Central memory CD4-positive, alpha-beta T cell (primary cell): ENCODE results near the gene TMEM143.

Experiments
- DNase-seq: peaks from one replicate; pipeline ENCODE4 v3.0.0; 2022

TMEM143 gene

DNA sequence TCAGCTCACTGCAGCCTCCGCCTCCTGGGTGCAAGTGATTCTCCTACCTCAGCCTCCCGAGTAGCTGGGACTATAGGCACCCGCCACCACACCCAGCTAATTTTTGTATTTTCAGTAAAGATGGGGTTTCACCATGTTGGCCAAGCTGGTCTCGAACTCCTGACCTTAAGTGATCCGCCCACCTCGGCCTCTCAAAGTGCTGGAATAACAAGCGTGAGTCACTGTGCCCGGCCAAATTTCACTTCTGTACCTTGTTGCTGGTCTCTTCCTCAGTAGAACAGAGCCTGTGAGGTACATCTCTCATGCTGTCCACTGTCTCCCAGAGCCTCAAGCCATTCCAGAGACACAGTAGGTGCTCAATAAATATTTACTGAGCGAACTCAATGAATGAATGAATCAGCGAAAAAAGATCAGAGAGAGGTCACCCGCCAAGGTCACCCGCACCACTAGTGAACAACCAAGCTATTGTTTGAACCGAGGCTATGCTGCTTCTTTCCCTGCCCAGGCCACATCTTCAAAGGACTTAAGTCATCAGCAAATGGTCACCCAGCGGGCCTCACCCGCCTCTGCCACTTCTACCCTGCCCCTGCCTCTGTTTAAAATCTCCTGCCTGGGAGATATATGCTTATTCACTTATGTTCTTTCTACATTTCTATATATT lies 9.3 kb downstream of the TMEM143 start:
- DNase-seq, result no peak

DNA sequence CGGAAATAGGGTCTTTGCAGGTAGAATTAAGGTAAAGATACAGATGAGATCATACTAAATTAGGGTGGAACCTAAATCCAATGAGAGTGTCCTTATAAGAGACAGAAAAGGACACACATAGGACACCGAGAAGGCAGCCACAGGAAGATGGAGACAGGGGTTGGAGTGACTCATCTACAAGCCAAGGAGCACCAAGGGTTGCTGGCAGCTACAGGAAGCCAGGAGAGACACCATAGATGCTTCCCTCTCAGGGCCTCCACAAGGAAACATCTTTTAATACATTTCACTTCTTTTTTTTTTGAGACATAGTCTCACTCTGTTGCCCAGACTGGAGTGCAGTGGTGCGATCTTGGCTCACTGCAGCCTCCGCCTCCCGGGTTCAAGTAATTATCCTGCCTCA lies 10.1 kb downstream of the TMEM143 start:
- no peak for DNase-seq

DNA sequence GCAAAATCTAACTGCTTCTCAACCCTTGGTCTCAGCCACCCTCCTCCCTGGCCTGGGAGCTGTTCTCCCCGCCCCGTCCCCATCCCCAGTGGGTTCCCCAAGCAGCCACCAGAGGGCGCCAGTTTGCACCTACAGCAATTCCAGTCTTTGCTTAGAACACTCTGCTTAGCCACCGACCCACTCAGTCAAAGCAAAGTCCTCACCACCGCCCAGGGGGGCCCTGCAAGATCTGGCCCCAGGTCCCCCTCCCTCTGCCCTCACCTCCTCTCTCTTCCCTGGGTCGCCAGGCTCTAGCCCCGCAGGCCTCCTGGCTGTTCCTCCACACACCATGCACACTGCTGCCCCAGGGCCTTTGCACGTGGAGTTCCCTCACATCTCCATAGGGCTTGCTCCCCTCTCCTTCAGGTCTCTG lies 12.4 kb downstream of the TMEM143 start:
- peak; percentile 59 for DNase-seq

DNA sequence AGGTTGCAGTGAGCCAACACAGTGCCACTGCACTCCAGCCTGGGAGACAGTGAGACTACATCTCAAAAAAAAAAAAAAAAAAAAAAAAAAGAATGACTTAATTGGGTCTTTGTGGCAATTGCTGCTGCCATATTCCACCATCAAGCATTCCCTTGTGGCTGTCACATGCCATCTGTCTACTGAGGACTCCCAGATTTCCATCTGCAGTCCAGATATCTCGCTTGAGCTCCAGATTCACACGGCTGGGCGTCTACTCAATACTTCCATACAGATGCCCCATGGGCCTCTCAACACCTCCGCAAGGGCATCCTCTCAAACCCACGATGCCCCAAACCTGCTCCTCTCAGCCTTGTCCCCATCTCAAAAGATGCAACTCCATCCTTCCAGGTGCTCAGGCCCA lies 12.9 kb downstream of the TMEM143 start:
- no peak for DNase-seq

DNA sequence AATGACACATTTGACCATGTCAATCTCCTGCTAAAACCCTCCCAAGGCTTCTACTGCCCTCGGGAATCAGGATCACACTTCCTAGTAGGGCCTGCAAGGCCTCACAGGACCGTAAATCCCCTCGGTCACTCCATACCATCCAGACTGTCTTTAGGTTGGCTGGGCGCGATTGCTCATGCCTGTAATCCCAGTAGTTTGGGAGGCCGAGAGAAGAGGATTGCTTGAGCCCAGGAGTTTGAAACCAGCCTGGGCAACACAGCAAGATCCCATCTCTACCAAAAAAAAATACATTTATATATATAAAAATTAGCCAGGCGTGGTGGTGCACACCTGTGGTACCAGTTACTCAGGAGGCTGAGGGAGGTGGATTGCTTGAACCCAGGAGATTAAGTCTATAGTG lies 15.0 kb downstream of the TMEM143 start:
- DNase-seq, result no peak

DNA sequence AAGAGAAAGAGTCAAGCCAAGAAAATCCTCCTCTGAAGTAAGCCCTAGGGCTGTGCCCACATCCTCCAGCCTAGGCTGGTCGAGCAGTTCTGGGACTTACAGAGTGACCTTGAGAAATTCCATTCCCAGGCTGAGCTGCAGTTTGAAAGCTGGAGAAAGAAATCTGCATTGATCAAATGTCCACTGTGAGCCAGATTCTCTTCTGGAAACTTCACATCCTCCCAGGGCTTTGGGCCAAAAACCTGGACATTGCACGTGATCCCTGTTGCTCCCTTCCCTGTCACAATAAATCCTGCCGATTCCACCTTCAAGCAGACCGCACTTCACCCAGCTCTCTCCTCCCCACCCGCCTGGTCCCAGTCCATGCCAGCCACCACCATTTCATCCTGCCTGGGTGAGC lies 15.7 kb downstream of the TMEM143 start:
- DNase-seq, result no peak

DNA sequence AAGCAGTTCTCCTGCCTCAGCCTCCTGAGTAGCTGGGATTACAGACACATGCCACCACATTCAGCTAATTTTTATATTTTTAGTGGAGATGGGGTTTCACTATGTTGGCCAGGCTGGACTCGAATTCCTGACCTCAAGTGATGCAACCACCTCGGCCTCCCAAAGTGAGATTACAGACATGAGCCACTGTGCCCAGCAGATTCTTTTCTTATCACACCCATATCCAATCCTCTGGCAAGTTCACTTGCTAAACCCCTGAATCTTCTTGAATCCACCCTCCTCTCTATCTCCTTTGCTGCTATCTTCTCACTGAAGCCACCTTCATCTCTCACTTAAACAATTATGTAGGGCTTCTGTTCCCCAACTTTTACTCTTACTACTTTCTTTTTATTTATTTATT lies 17.5 kb downstream of the TMEM143 start:
- DNase-seq, result no peak

DNA sequence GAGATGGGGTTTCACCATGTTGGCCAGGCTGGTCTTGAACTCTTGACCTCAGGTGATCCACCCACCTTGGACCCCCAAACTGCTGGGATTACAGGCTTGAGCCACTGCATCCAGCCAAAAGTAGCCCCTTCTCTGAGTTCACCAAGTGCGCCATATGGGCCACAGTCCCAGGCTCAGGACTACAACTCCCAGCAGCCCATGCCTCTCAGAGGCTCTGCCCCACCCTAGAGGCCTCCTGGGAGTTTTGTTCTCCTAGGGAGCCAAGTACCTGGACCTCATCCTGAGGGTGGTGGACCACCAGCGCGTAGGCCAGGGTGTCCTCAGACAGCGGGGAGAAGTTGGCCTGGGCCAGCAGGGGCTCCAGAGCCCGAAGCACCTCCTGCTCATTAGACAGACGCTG lies 18.8 kb downstream of the TMEM143 start:
- DNase-seq, result no peak

DNA sequence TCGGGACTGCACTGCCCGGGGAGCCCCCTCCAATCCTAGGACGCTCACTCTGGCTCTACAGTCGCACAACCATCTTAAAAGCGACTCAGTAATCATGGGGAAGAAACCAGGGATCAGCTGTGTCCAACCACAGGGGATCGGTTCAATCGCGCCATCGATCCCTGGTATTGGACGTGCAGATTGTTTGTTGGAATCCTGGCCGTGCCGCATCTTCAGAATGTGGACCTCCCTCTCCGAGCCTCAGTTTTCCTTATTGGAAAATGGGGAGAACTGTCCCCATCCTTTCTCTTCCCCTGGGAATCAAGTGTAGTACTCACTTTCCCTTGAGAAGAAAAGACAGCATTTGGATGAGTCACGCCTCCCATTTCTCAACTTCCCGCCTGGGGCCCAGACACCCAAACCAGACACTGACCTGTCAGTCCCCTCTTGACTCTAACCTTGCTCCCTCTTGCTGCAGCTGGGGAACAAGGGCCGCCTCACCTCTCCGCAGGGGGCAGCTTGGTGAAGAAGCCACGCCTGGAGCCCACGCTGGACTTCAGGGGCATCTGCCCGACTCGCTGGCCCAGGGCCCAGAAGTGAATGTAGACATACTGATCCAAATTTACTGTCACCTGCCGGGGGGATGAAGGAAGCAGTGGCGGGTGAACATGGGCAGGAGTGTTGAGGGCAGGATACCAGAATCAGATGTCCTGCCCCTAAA lies 20.7 kb downstream of the TMEM143 start:
- no peak for DNase-seq

DNA sequence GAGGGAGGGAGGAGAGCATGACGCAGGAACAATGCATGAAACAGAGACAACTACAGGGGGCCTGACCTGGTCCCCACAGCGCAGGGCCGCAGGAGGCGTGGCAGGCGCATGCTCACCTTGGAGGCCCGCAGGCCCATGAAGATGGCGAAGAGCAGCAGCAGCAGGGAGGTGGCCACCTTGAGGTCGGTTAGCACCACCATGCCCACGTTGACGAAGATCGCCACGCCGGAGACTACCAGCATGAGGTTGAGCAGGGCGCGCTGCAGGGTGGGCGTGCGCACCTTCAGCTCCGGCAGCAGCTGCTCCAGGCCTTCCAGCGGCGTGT lies 21.4 kb downstream of the TMEM143 start:
- DNase-seq, result no peak

DNA sequence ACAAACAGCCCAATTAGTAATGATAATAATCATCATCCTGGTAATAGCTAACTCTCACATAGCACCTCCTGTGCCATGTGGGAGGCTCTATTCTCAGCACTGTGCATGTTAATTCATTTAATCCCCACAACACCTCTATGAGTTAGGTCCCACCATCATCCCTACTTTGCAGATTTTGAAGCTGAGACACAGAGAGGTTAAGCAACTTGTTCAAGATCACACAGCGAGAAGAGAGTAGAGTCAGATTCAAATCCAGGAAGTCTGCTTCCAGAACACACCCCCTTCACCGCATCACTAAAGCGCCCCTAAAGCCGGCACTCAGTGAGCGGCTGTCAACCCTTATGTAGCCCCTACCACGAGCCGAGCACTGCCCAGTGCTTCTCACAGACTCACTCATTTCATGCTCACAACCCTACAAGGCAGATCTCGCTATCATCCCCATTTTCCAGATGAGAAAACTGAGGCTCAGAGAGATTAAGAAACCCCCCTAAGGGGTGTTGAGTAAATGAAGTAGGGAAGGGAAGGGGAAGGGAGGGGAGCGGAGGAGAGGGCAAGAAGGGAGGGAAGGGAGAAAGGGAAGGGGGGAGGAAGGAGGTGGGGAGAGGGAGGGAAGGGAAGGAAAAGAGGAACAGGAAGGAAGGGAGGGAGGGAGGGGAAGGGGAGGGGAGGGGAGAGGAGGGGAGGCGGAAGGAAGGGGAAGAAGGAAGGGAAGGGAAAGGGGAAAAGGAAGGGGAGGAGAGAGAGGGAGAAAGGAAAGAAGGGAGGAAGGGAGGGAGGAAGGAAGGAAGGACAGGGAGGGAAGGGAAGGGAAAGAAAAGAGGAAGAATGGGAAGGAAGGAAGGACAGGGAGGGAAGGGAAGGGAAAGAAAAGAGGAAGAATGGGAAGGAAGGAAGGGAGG lies 22.0 kb downstream of the TMEM143 start:
- no peak for DNase-seq

DNA sequence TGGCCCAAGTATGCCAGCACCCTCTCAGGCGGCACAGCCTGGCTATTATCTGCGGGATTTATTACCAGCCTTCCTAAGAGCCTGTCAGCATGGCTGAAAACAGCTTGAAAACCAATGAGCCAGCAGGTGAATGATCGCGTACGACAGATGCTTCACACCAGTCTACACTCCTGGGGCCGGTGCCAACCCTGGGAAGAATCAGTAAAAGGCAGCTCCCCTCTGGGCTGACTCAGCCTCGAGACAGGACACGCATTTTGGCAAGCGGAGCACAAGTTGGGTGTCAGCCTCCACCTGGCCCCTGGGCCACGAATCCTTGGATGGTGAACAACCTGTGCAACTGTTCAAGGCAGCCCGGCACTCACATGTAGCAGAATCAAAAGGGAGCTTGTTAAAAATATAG lies 22.7 kb downstream of the TMEM143 start:
- no peak for DNase-seq

DNA sequence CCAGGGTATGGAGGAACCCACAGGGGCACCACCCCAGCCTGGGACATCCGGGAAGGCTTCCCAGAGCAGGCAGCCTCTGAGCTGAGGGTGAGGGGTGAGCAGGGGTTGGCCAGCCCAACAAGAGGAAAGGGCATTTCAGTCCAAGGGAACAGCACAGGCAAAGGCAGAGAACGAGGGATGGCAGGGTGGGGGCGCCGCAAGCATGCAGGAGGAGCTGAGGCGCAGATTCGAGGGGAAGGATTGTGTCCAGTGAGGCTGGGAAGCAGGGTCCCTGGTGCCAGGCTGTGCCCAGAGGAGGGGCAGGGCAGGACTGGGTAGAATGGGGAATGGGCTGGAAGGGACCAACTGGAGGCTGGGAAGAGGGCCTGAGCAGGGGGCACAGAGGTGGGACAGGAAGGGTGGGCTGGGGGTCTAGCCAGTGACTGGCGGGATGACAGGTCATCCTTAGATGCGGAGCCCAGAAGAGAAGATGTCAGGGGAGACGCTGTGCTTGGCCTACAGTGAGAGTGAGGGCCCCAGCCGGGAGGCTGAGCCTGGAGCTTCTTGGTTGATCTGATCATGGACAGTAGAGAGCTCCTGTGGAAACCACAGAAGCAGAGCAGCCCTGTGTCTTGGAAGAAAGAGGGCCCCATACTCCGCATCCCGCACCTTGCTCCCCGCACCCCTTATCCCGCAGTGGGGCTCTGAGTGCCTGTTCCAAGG lies 24.8 kb downstream of the TMEM143 start:
- DNase-seq, result no peak

DNA sequence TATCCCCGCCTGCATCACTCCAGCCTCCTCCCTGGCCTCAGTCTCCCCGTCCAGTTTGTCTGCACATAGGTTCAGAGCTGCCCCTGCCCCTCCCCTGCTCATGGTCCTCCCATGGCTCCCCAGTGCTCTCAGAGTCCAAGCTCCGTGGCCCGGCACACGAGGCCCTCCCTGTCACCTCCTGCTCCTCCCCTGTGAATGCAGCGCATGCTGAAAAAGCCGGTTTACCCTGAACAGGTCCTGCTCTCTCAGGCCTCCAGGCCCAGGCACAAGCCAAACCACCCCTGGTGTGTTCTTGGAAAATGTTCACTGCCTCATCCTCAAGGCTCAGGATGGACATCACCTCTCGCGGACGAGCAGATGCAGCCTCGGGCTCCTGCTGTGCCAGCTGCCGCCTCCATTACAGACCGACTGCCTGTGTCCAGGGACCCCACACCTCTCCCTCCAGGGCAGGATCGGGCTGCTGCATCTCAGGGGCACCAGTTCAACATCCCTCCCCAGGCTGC lies 25.4 kb downstream of the TMEM143 start:
- DNase-seq, result no peak

DNA sequence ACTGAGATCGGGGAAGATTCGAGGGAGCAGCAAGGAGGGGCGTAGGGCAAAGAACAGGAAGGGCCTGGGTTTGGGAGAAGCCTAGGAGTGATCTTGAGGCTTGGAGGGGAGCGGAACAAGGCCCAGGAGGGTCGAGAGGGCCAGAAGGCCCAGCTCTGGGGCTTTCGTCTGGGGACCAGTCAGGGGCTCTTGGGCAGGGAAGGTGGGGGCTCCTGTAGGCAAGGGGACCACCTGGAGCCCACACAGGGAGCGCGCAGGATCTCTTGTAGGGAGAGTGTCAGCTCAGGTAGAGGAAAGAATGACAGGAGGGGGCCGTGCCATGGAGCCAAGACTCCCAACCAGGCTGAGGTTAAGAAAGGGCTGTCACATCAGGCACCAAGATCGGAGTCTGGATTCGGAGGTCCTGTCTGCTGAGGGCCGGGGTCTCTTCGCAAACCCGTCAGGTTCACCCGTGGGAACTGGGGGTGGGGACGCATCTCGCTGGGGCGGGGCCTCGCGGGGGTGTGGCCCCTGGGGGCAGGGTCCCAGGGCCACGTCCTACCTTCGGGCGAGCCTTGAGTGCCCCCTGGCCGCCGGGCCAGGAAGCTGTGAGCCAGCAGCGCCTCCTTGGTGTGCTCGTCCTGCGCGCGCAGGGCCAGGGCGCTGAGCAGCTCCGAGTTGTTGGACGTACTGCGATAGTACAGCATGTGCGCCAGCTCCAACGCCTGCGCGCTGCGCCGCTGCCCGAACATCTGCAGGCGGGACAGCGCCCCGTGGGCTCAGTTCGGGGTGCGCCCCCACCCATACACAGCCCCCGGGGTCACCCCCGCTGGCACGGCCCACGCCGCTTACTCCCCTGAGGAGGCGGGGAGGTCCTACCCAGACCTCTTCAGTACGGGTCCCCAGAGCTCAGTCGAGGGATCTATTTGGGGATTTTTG lies 30.0 kb downstream of the TMEM143 start:
- DNase-seq, result peak; percentile 91

DNA sequence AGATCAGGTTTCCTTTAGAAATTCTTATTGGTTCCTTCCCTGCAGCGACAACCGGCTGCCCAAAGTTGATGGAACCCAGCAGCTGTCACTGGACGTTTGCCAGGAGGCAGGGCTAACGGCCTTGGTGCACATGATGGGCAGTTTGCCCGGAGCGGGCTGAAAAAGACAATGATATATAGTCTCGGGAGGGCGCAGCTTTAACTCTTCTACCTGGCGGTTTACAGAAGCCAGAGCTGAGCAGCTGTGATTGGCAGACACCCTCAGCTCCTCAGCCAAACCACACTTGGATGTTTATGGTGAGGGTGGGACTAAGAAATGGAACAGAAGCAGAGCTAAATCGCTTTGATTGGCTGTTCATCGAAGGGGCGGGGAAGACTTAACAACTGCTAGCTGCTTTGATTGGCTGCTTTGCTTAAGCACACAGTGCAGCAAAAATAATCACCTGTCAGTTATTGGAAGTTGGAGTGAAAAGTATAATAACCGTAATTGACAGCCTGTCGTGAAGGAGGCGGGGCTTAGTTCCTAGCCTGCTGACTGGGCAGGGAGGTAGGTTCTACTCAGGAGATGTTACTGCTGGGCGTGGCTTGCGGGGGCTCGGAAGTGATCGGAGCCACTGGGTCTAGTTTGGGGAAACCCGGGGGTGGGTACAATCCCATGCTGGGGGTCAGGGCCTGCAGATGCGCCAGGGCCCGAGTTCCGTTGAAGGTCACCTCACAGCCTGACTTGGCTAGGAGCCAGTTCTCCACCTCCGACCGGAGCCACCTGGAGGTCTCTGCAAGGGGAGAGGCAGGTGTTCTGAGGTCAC lies 30.9 kb downstream of the TMEM143 start:
- peak; percentile 99 for DNase-seq

DNA sequence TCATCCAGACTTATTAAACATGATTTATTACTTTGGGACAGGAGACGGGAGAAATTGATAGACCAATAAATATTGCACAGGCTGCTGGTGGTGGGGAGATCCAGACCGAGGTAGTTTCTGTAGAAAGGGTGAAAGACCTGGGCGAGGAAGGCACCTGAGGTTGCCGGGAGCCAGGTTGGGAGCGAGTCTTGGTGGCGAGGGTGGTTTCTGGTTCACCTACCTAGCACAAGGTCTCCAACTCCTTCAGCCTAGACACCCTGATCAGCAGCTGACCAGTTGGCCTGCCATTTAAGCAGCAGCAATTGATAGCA lies 31.4 kb downstream of the TMEM143 start:
- DNase-seq, result no peak

DNA sequence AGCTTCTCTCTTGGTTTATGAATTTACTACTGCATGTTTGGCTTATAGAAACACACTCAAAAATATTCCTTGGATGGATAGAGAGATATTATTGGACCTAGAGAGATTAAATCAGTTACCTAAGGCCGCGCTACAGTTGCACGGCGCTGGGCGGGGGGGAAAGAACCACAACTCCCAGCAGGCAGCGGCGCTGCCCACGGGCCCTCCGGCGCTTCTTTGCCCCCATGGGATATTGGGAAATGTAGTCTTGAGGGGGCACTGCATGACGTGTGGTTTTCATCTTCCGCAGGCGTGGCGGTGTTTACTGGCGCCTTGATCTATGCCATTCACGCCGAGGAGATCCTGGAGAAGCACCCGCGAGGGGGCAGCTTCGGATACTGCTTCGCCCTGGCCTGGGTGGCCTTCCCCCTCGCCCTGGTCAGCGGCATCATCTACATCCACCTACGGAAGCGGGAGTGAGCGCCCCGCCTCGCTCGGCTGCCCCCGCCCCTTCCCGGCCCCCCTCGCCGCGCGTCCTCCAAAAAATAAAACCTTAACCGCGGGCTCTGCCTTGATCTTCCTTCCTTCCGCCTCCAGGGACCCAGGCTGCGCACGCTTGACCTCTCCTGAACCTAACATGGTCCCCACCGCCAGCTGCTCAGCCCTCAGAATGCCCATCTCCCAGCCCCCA lies 33.6 kb downstream of the TMEM143 start:
- DNase-seq, result peak; percentile 88

DNA sequence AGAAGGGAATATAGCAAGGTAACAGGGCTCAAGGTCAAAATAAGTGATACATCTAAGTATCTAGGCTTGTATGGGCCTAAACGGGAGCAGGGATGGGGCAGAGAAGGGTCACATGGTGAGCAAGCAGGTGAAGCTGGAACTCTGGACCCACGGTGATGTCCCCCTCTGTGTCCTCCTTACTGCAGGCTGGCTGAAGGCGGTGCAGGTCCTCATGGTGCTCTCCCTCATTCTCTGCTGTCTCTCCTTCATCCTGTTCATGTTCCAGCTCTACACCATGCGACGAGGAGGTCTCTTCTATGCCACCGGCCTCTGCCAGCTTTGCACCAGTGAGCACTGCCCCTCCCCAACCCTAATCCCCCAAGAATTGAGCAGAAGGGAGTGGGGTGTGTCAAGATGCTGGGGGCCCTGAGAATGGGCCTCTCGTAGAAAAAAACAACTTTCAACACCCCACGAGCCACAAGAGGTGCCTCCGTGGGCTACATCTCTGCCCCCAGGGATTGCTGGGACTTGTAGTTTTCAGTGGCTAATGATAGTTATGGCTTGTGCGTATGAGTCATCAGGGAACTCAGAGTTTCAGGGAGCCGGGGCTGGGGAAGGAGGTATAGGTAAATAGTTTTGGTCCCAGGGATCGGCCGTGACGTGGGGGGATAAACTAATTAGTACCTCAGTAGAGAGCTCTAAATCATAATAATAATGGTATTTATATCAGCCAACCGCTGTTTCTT lies 34.4 kb downstream of the TMEM143 start:
- peak; percentile 47 for DNase-seq
